GM19099 (cell line): ENCODE data around the gene SPINK8.
"Not testable (repeated sequence)": the region's sequence is repeated elsewhere in the genome, so short reads cannot be mapped to it uniquely, and the experiment has no call there.

Experiments used
- POLR2A ChIP-seq: IDR thresholded peaks from 3 replicates; pipeline ENCODE4 v1.6.1; 2011; ENCODE audit warnings: low read depth; ENCODE audit not compliant: insufficient read length; ENCODE audit errors: extremely low read depth

Gene SPINK8

DNA sequence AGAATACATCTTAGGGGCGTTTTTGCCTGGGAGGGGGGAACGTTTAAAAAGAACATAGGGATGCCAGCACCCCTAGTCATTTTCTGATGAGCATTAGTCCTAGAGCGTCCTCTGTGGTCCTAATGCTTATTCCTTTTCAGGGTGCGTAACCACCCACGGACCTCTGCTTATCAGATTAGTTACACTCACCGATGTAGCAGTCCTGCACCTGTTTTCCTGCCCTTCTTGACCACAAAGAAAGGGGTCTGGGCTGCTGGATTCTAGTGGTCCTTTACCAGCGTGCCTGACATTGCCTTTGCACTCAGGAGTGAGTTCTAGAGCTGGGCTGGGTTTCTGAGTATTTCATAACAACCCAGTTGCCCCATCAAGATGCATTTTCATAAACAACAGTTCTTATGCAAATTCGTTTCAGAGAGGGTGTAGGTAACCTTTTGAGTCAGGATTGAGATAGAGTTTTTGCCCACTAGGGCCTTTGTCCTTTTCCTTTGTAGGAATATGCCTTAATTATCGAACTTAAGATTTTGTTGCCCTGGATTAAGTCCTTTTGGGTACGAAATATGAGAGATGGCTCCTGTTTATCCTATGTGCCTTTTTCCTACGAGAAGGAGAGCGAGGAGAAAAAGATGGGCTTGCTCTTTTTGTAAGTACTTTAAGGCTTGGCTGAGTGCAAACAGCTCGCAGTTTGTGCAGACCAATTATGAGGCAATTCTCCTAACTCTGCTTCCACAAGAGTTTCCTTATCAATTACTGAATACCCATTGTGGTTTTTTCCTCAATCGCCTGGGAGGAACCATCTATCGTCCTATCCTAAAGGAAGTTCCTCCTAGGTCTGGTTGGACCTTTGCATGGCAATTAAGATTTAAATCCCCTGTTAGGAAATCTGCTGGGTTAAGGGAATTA is at the start of gene SPINK8:
Gene SPINK8, minus strand, starts transcription at position 316 of the 900 bp plus-strand sequence. CDS start 5,320 bp downstream, outside the sequence.
- not testable (repeated sequence) for TF ChIP-seq POLR2A

GRCh38 chr3:48372862-48373435 is 39.5 kb upstream of the SPINK8 start:
- TF ChIP-seq POLR2A, result no peak

GRCh38 chr3:48372377-48372770 is 38.9 kb upstream of the SPINK8 start:
- no peak for TF ChIP-seq POLR2A

- no peak for TF ChIP-seq POLR2A
These were observed 38.4 kb upstream of the SPINK8 start, which contains the start of gene FBXW12 for GRCh38 chr3:48371651-48372376. Gene FBXW12 (plus strand): TSS chr3:48372219. CDS start chr3:48372768, 549 bp downstream.

DNA sequence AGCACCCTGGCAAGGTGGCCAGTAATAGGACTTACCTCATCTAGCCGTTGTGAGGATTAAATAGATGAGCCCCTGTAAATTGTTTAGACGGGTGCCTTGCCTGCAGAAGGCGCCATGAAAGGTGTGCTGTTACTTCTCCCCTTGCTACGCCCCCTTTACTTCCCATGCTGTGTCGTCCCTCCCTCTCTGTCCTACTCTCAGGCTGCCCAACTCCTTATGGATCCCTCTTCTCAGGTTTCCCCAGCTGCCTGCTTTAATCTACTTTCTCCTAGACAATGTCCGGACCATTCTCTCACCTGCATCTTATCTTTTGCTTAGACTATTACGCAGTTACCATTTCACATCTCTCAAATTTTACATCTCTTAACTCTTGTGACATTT is 36.9 kb upstream of the SPINK8 start:
- TF ChIP-seq POLR2A, result no peak

GRCh38 chr3:48369693-48370332 is 36.4 kb upstream of the SPINK8 start:
- TF ChIP-seq POLR2A, result no peak

DNA sequence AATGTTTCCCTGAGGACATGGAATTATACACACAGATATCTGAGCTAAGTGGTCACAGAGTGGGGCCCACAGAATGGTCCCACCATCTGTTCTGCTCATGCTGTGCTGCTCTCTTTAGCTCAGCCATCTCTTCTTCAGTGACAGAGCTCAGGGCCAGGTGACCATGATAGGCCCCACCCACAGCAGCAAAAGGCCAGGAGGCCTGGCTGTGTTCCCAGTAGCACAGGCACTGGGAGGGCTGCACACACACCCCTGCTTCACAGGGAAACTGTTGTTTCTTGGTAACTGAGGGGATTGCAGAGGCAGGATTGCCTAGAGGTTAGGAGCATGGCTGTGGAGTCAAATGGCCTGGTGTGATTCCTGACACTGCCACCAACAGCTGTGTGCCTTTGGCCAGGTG is 33.7 kb upstream of the SPINK8 start:
- no peak for TF ChIP-seq POLR2A

DNA sequence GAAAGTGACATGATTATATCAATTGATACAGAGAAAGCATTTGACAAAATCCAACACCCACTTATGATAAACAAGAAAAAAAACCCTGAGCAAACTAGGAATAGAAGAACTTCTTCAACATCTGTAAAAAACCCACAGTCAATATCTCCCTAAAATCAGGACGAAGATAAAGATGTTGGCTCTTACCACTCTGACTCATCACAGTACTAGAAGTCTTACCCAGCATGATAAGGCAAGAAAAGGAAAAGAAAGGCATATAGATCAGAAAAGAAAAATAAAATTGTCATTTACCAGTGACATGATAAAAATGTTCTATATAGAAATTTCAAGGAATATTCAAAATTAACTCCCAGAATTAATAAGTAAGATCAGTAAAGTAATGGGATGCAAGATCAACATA is 31.4 kb upstream of the SPINK8 start:
- TF ChIP-seq POLR2A, result no peak

DNA sequence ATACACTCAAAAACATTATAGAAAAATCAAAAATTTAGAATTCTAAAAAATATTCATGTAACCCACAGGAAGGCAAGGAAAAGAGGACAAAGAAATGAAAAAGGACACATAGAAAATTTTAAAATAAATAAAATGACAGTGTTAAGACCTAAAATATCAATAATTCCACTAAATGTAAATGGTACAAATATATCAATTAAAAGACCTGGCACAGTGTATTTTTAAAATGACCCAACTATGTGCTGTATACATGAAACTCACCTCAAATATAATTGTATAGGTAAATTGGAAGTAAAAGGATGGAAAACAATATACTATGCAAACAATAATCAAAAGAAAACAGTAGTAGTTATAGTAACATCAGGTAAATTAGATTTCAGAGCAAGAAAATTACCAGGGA is 28.5 kb upstream of the SPINK8 start:
- no peak for TF ChIP-seq POLR2A

- TF ChIP-seq POLR2A, result no peak
These were observed 23.0 kb upstream of the SPINK8 start for GRCh38 chr3:48356419-48356818.

DNA sequence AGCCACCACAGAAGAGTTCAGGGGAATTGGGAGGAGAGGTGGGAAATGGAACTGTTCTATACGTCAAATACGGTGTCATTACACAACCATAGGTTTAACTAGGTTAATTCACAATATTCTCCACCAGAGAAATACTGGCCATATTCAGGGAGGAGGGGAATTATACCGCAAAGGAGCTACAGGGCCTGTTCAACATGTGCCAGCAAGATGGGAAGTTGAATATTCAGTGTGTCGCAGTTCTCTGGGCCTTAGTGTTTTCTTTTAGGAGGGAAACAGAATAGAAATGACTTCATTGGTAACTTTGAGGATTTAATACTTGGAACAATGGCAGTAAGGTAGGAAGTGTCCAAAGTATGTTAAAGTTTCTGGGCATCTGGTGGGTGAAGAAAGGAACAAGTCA is 20.5 kb upstream of the SPINK8 start:
- no peak for TF ChIP-seq POLR2A

DNA sequence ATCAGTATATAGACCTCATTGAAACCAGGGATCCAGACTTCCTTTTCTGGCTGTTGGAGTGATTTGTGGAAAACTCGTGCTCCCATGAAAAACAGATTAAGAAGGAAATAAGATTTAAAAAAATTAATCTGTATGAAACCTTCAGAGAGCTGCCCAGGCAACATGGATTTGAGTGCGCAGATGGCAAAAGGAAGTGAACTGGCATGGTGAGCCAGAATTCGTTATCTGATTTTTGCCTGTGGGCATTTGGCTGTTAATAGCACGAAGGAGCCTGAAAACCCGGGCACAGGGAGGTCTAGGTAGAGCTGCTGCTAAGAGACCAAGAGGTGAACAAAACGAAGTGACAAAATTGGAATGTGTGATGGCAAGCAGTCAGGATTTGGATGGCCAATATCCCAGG is 19.1 kb upstream of the SPINK8 start:
- TF ChIP-seq POLR2A, result no peak

DNA sequence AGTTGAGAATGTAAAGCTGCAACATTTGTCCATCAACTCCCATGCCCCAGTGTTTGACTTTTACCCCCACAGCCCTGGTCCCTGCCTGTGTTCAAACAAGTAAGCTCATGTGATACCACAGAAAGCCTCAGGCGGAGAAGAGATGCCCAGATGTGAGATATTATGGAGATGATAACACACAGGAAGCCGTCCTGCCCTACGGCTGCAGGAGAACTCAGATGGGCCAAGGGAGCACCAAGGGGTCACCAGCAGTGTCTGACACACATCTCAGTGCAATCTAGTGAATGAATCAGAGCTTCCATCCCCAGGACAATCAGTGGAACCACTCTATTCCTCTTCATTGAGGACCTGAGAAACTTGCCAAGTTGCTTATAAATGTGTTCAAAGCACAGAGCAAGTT is 14.0 kb upstream of the SPINK8 start:
- no peak for TF ChIP-seq POLR2A

DNA sequence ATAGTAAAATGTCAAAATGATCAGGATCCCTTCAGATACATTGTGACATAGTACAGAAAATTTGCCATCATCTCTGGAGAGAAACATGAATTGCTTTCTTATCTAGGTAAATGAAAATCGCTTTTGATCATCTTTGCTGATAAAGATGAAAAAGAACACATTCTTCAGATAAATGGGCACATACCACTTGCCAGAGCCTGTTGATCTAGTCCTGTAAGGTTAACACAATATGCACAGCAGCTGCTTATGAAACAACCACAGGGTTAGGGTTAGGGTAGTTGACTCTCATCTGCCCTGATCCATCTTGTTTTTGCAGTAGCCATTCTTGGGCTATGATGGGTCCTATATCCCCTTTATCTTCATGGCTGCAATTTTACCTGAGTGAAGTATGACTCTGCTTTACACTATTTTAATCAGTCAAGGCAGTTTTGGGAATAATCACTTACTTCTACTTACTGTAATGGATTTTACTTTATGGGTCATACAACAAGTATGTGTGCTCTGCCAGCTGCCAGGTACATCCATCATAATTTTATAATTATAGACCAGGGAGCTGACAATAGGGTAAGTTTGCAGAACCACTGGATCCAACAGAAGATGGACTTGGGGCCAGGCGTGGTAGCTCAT is 12.6 kb upstream of the SPINK8 start:
- no peak for TF ChIP-seq POLR2A
